ENCODE measurements around the gene AEBP1.

Gene AEBP1

GRCh38 chr7:44103923-44104859 is at the start of gene AEBP1:
Gene AEBP1, plus strand, starts transcription at chr7:44104345. Its CDS starts 321 bp downstream, at chr7:44104666.
- no peak for DNase-seq

GRCh38 chr7:44056681-44057080 is 47.5 kb upstream of the AEBP1 start:
- no peak for DNase-seq

- no peak for DNase-seq
Measured at GRCh38 chr7:44057181-44057848, 46.8 kb upstream of the AEBP1 start.

- DNase-seq = no peak
Measured at GRCh38 chr7:44057849-44058758, 46.0 kb upstream of the AEBP1 start.

GRCh38 chr7:44058759-44059218 is 45.4 kb upstream of the AEBP1 start:
- DNase-seq = no peak

GRCh38 chr7:44059219-44060090 is 44.7 kb upstream of the AEBP1 start:
- no peak for DNase-seq

GRCh38 chr7:44060091-44060947 is 43.8 kb upstream of the AEBP1 start:
- no peak for DNase-seq

GRCh38 chr7:44060948-44061644 is 43.0 kb upstream of the AEBP1 start:
- DNase-seq = no peak

GRCh38 chr7:44061645-44062179 is 42.4 kb upstream of the AEBP1 start:
- DNase-seq = no peak

- no peak for DNase-seq
Measured at GRCh38 chr7:44062180-44062902, 41.8 kb upstream of the AEBP1 start.

GRCh38 chr7:44062903-44063295 is 41.2 kb upstream of the AEBP1 start:
- no peak for DNase-seq

- no peak for DNase-seq
Measured at GRCh38 chr7:44063547-44063893, 40.6 kb upstream of the AEBP1 start.

GRCh38 chr7:44063894-44064651 is 40.1 kb upstream of the AEBP1 start:
- DNase-seq = no peak

GRCh38 chr7:44064791-44065430 is 39.2 kb upstream of the AEBP1 start:
- no peak for DNase-seq

GRCh38 chr7:44065431-44066110 is 38.6 kb upstream of the AEBP1 start, which contains the start of gene PGAM2:
Gene PGAM2, minus strand, starts transcription at chr7:44065567. Its CDS starts 38 bp downstream, at chr7:44065529.
- DNase-seq = no peak

- no peak for DNase-seq
Measured at GRCh38 chr7:44066111-44066460, 38.1 kb upstream of the AEBP1 start.

- no peak for DNase-seq
Measured at GRCh38 chr7:44066494-44067063, 37.6 kb upstream of the AEBP1 start.
